HCT116 (cell line): Measurements from ENCODE around the gene PKP1. TPM values are rescaled to one million over a fixed set of nuclear protein-coding genes. Genes with fewer than 3 reads are reported as not detected.

Experiments used
- ATAC-seq: fragments of 200-7000 bp; cut with Tn5 transposase; 2 replicates; pipeline ENCODE4 v1.9.1; 2020; ENCODE audit warnings: mild to moderate bottlenecking, moderate library complexity
- BruUV-seq: library from RNA; stranded (reverse); fragments of 400-500 nt; replicated peaks from 2 replicates; lab custom pipeline; 2021; lab: Mats Ljungman, UMichigan
- CTCF ChIA-PET: fragments of 300-600 bp; sonication (Branson Sonifier 250); formaldehyde crosslinking; loops from one replicate; lab custom pipeline; 2021; ENCODE audit warnings: antibody characterized with exemption; lab: Charles Lee
- POLR2A ChIA-PET: fragments of 300-600, 350-600 bp; sonication (Branson Sonifier 250); formaldehyde crosslinking; loops from one replicate; lab custom pipeline; 2021; ENCODE audit warnings: antibody characterized with exemption; lab: Charles Lee
- RAD21 ChIA-PET, 2 experiments: fragments of 300-600 bp; sonication (Branson Sonifier 250); formaldehyde crosslinking; loops; one replicate each; lab custom pipeline; 2023; ENCODE audit warnings: low total read pairs in 2 of 2; ENCODE audit not compliant: uncharacterized antibody in 2 of 2, unreplicated experiment in 2 of 2, low non-redundant PET in 1 of 2; lab: Charles Lee
- DNase-seq: peaks from one replicate; pipeline ENCODE4 v3.0.0-alpha.2; 2010; ENCODE audit warnings: low read depth, low spot score
- H2AFZ ChIP-seq: fragments of 200-600 bp; shearing (Covaris generic), sonication (generic); 2 replicates; pipeline ENCODE4 v1.6.1; 2017; ENCODE audit warnings: low read depth, mixed run types, mixed read lengths, antibody characterized with exemption, low read length; ENCODE audit not compliant: poor library complexity, severe bottlenecking
- H3K27ac ChIP-seq: 2 replicates; pipeline ENCODE4 v1.5.1; 2012; ENCODE audit warnings: low read depth, low read length
- H3K27me3 ChIP-seq: fragments of 200-600 bp; sonication (generic); 2 replicates; pipeline ENCODE4 v1.6.1; 2016; ENCODE audit warnings: mixed run types, low read length, mixed read lengths; ENCODE audit not compliant: insufficient read depth
- H3K36me3 ChIP-seq, 2 experiments: fragments of 200-500 bp in 1 of 2; fragments of 200-600 bp in 1 of 2; sonication (Bioruptor generic) in 1 of 2; sonication (generic) in 1 of 2; 2 replicates each; pipeline versions ENCODE4 v1.5.1 to v1.6.1; 2014 to 2016; ENCODE audit warnings: low read length in 2 of 2, inconsistent platforms in 1 of 2, mixed read lengths in 1 of 2, mixed run types in 1 of 2; ENCODE audit not compliant: insufficient read depth in 2 of 2, control insufficient read depth in 1 of 2
- H3K4me1 ChIP-seq, 2 experiments: fragments of 200-600 bp in 1 of 2; sonication (generic) in 1 of 2; 2 replicates each; pipeline versions ENCODE4 v1.5.1 to v1.6.1; 2012 to 2017; ENCODE audit warnings: low read length in 2 of 2, inconsistent platforms in 1 of 2, mild to moderate bottlenecking in 1 of 2, mixed read lengths in 1 of 2, mixed run types in 1 of 2, moderate library complexity in 1 of 2; ENCODE audit not compliant: insufficient read depth in 2 of 2, control insufficient read depth in 1 of 2
- H3K4me2 ChIP-seq: fragments of 200-600 bp; sonication (generic); 2 replicates; pipeline ENCODE4 v1.6.1; 2017; ENCODE audit warnings: mixed run types, low read length, mixed read lengths
- H3K4me3 ChIP-seq, 2 experiments: fragments of 200-600 bp in 1 of 2; sonication (generic) in 1 of 2; replicated peaks in 1 of 2; 2 replicates each; pipeline ENCODE4 v1.5.1; 2011 to 2016; ENCODE audit warnings: low read length in 2 of 2, control low read depth in 1 of 2, low read depth in 1 of 2, mild to moderate bottlenecking in 1 of 2, mixed read lengths in 1 of 2, mixed run types in 1 of 2
- H3K79me2 ChIP-seq: fragments of 200-600 bp; sonication (generic); 2 replicates; pipeline ENCODE4 v1.6.1; 2017; ENCODE audit warnings: mild to moderate bottlenecking, mixed run types, low read length, moderate library complexity, mixed read lengths; ENCODE audit not compliant: insufficient read depth
- H3K9ac ChIP-seq: fragments of 200-600 bp; sonication (generic); 2 replicates; pipeline ENCODE4 v1.6.1; 2016; ENCODE audit warnings: low read length, mixed read lengths
- H3K9me2 ChIP-seq: fragments of 200-600 bp; sonication (generic), shearing (Covaris generic); 2 replicates; pipeline ENCODE4 v1.6.1; 2017; ENCODE audit warnings: mixed run types, mild to moderate bottlenecking, moderate library complexity; ENCODE audit not compliant: insufficient read depth
- H3K9me3 ChIP-seq, 2 experiments: fragments of 200-500 bp in 1 of 2; fragments of 200-600 bp in 1 of 2; sonication (Bioruptor generic) in 1 of 2; sonication (generic) in 1 of 2; 2 replicates each; pipeline ENCODE4 v1.6.1; 2014 to 2017; ENCODE audit warnings: low read length in 2 of 2, mixed read lengths in 2 of 2, inconsistent platforms in 1 of 2, low read depth in 1 of 2, mild to moderate bottlenecking in 1 of 2, mixed run types in 1 of 2, moderate library complexity in 1 of 2; ENCODE audit not compliant: control insufficient read depth in 1 of 2, insufficient read depth in 1 of 2
- H4K20me1 ChIP-seq: fragments of 200-600 bp; sonication (generic), shearing (Covaris generic); 2 replicates; pipeline ENCODE4 v1.6.1; 2017; ENCODE audit warnings: mixed run types, mild to moderate bottlenecking, moderate library complexity; ENCODE audit not compliant: insufficient read depth
- ATF3 ChIP-seq: IDR thresholded peaks from 2 replicates; pipeline ENCODE4 v1.6.1; 2012
- CBX3 ChIP-seq: IDR thresholded peaks from 2 replicates; pipeline ENCODE4 v1.6.1; 2012; ENCODE audit warnings: low read depth
- CEBPB ChIP-seq: IDR thresholded peaks from 2 replicates; pipeline ENCODE4 v1.6.1; 2012; ENCODE audit warnings: low read depth
- EGR1 ChIP-seq: IDR thresholded peaks from 2 replicates; pipeline ENCODE4 v1.6.1; 2012; ENCODE audit warnings: low read depth
- ELF1 ChIP-seq: IDR thresholded peaks from 2 replicates; pipeline ENCODE4 v1.6.1; 2012; ENCODE audit warnings: low read depth, borderline replicate concordance
- EZH2 ChIP-seq: fragments of 200-600 bp; sonication (generic); IDR thresholded peaks from 2 replicates; pipeline ENCODE4 v1.6.1; 2017; ENCODE audit warnings: antibody characterized with exemption, mixed run types
- EZH2phosphoT487 ChIP-seq: fragments of 200-600 bp; IDR thresholded peaks from 2 replicates; pipeline ENCODE4 v1.6.1; 2018; ENCODE audit warnings: antibody characterized with exemption, borderline replicate concordance
- FOSL1 ChIP-seq: IDR thresholded peaks from 2 replicates; pipeline ENCODE4 v1.6.1; 2012; ENCODE audit warnings: low read depth
- JUND ChIP-seq: IDR thresholded peaks from 2 replicates; pipeline ENCODE4 v1.6.1; 2012
- MAX ChIP-seq: IDR thresholded peaks from 2 replicates; pipeline ENCODE4 v1.6.1; 2012
- POLR2A ChIP-seq: IDR thresholded peaks from 2 replicates; pipeline ENCODE4 v1.7.0; 2011; ENCODE audit warnings: borderline replicate concordance; ENCODE audit not compliant: insufficient read depth, insufficient read length; ENCODE audit errors: extremely low read depth
- POLR2AphosphoS5 ChIP-seq: IDR thresholded peaks from 2 replicates; pipeline ENCODE4 v1.6.1; 2011; ENCODE audit warnings: mild to moderate bottlenecking, low read depth, low read length, moderate library complexity
- RAD21 ChIP-seq: IDR thresholded peaks from 2 replicates; pipeline ENCODE4 v1.6.1; 2012; ENCODE audit warnings: low read depth, mild to moderate bottlenecking
- REST ChIP-seq: IDR thresholded peaks from 2 replicates; pipeline ENCODE4 v1.6.1; 2012; ENCODE audit warnings: low read depth
- SIN3A ChIP-seq: IDR thresholded peaks from 2 replicates; pipeline ENCODE4 v1.6.1; 2012; ENCODE audit warnings: low read depth
- SP1 ChIP-seq: IDR thresholded peaks from 2 replicates; pipeline ENCODE4 v1.6.1; 2012; ENCODE audit warnings: low read depth
- SRF ChIP-seq: IDR thresholded peaks from 2 replicates; pipeline ENCODE4 v1.6.1; 2012; ENCODE audit warnings: low read depth
- TCF7L2 ChIP-seq: IDR thresholded peaks from 2 replicates; pipeline ENCODE4 v1.7.0; 2011; ENCODE audit warnings: borderline replicate concordance, inconsistent platforms; ENCODE audit not compliant: insufficient read depth, insufficient read length; ENCODE audit errors: extremely low read depth
- YY1 ChIP-seq: IDR thresholded peaks from 2 replicates; pipeline ENCODE4 v1.6.1; 2011; ENCODE audit warnings: low read length, low read depth, moderate library complexity, mild to moderate bottlenecking; ENCODE audit not compliant: insufficient replicate concordance; ENCODE audit errors: extremely low read depth
- ZBTB33 ChIP-seq: IDR thresholded peaks from 2 replicates; pipeline ENCODE4 v1.6.1; 2011; ENCODE audit warnings: mild to moderate bottlenecking, low read length, moderate library complexity; ENCODE audit not compliant: insufficient replicate concordance; ENCODE audit errors: extremely low read depth
- ZFX ChIP-seq: fragments of 450-650 bp; IDR thresholded peaks from 2 replicates; pipeline ENCODE4 v1.6.1; 2017
- ZNF274 ChIP-seq: fragments of 200-500 bp; sonication (Bioruptor generic); IDR thresholded peaks from 2 replicates; pipeline ENCODE4 v1.6.1; 2014; ENCODE audit warnings: mild to moderate bottlenecking, low read depth, low read length, inconsistent platforms
- intact Hi-C: fragments of 100-400 bp; cut with micrococcal nuclease; formaldehyde crosslinking; loops from 2 replicates; pipeline ENCODE4 v1.10.0; 2022
- total RNA-seq: library from RNA; stranded (reverse); gene quantifications from one replicate; pipeline ENCODE4 v1.2.1, GENCODE V29; 2021; ENCODE audit not compliant: unreplicated experiment

Gene PKP1
- total RNA-seq, 1 experiment from 2014 or later = 0.07 TPM

GRCh38 chr1:201307760-201308499 is 24.6 kb downstream of the PKP1 start:
- no peaks in the 10 kb centered on the region for H3K79me2 ChIP-seq
- TF ChIP-seq CEBPB = no peak; the same call in 1 of the 2 replicates
- TF ChIP-seq CBX3 = peak; percentile 75
- no peak for TF ChIP-seq ZBTB33
- TF ChIP-seq EZH2phosphoT487 = no peak
- peak; percentile 57; the same call in 1 of the 2 replicates for TF ChIP-seq JUND
- peak; percentile 95 for TF ChIP-seq SP1
- TF ChIP-seq SRF = no peak; the same call in 1 of the 2 replicates
- TF ChIP-seq RAD21 = 0 out of 2 replicates have a peak, but pooled peaks have one; percentile 13
- TF ChIP-seq SIN3A = no peak
- TF ChIP-seq ZFX = no peak
- no peak for TF ChIP-seq ATF3
- no peak for TF ChIP-seq ZNF274
- peak; percentile 24 for TF ChIP-seq YY1
- no peak for TF ChIP-seq EZH2
- TF ChIP-seq ELF1 = no peak
- TF ChIP-seq FOSL1 = no peak
- peak; percentile 62 for TF ChIP-seq POLR2AphosphoS5
- TF ChIP-seq MAX = peak; percentile 80
- no peak for TF ChIP-seq POLR2A
- no peak for TF ChIP-seq REST
- no peak for TF ChIP-seq EGR1
- TF ChIP-seq TCF7L2 = no peak

More at GRCh38 chr1:201307760-201308499, 24.6 kb downstream of the PKP1 start:
- intact Hi-C loops = loop anchor here (5.0 kb wide), 1 partner anchor 41 kb away; no protein-coding TSS in a partner anchor
- peak overlapping the region; percentile 36 for H3K9ac ChIP-seq
- ChIA-PET POLR2A (interaction anchor here (0.8 to 1.9 kb wide), 2 partner anchors 36 to 48 kb away, joined by 3 to 5 read pairs; no protein-coding TSS in a partner anchor), CTCF (interaction anchor here (1.0 to 2.5 kb wide), 6 partner anchors 8 to 54 kb away, joined by 4 to 14 read pairs (median 6); no protein-coding TSS in a partner anchor), RAD21 (interaction anchor here in 1 of 2 experiments (1.0 to 1.8 kb wide), 2 partner anchors 53 to 54 kb away, joined by 3 read pairs; no protein-coding TSS in a partner anchor)
- H3K4me3 ChIP-seq = peak overlapping the region; percentile 12 to 45
- H3K4me1 ChIP-seq = peaks cover 36 to 60% of the 10 kb centered on the region in 2 experiments
- no peaks in the 10 kb centered on the region for H3K36me3 ChIP-seq
- peak overlapping the region; percentile 85 for H3K4me2 ChIP-seq
- no peaks in the 10 kb centered on the region for H3K9me2 ChIP-seq
- peak overlapping the region; percentile 48 for H2AFZ ChIP-seq
- ATAC-seq (peak; percentile 79), DNase-seq (peak; percentile 60)
- peak overlapping the region; percentile 23; the same call in 1 of the 2 replicates for H3K27ac ChIP-seq
- no peaks in the 10 kb centered on the region for H3K27me3 ChIP-seq
- H3K9me3 ChIP-seq = no peaks in the 10 kb centered on the region
- BruUV-seq = no TSS peak
- H4K20me1 ChIP-seq = no peaks in the 10 kb centered on the region
